Posterior vena cava (tissue), 2 donors: ENCODE data around the gene CTDP1. TPM values are rescaled to one million over a fixed set of nuclear protein-coding genes. Genes with fewer than 3 reads are reported as not detected.

ENCODE experiments used
- DNase-seq: peaks from one replicate; pipeline ENCODE4 v3.0.0-alpha.2; 2020; ENCODE audit warnings: low spot score
- intact Hi-C, 2 donors: fragments of 100-400 bp; cut with DNase I; formaldehyde crosslinking; loops; one replicate each; pipeline versions ENCODE4 v1.14.1 to v1.14.2; 2022 to 2023
- total RNA-seq, 2 donors: library from RNA; stranded (reverse); fragmentation: NEBNext Ultra II Directional; extraction: Animal tissue kit (Norgen Biotek cat#: 25700); gene quantifications; one replicate each; pipeline ENCODE4 v1.2.1, GENCODE V29; 2021
- donor health status: DM: yes; HTN: yes; CAD: no.
- donor health status: DM: yes; HTN: yes; CAD: no.

Gene CTDP1
- total RNA-seq, 2 donors from 2014 or later = 13.8 to 15.4 TPM

- intact Hi-C loops = no loop called here
- no peak for DNase-seq
Observed at GRCh38 chr18:79768745-79769144, 89.1 kb downstream of the CTDP1 start.

DNA sequence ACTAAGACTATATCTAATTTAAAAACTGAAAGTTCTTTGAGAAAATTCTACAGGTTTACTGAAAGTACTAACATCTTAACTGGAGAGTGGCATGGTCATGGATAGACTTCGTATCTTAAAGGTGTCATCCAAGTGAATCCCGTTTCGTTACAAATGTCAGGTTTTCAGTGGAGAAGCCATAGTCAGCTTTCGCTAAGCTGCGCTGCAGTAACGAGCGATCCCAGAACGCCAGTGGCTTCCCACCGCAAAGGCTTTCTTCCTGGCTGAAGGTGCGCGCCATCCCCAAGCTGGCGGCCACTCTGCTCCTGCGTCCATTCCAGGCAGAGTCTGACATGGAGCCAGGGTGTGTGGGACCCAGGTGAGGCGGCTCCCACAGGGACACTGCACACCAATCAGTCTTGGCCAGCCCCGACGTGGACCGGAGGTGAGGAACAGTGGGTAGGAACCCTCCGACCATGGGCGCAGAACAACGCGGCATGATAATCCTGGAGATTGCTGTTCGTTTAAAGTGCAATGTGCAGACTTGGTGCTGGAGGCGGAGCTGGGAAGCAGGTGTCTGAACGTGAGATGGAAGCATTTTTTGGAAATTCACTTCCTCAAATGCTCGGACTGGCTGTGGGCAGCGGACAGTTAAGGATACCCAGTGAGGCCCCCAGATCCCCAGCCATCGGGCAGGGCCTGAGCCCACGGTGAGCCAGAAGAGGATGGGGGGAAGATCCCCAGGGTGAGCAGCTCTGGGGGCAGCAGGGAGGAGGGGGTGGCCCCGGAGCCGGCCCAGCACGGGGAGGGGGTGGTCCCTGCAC, 90.3 kb downstream of the CTDP1 start:
- intact Hi-C loops = no loop called here
- DNase-seq = peak; percentile 76

DNA sequence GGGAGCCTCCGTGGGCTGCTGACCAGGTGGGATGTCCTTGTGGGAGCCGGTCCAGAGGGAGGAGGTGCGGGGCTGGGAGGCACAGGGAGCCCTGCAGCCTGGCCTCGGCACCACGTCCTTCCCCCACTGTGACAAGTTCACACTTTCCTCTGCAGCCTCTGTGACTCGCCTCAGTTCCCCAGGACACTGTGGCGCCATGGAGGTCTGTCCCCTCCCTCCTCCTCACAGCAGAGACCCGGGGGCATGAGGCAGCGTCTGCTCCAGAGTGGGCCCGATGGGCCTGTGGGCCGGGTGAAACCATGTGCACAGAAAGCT, 90.9 kb downstream of the CTDP1 start:
- intact Hi-C loops = no loop called here
- DNase-seq = peak; percentile 63

DNA sequence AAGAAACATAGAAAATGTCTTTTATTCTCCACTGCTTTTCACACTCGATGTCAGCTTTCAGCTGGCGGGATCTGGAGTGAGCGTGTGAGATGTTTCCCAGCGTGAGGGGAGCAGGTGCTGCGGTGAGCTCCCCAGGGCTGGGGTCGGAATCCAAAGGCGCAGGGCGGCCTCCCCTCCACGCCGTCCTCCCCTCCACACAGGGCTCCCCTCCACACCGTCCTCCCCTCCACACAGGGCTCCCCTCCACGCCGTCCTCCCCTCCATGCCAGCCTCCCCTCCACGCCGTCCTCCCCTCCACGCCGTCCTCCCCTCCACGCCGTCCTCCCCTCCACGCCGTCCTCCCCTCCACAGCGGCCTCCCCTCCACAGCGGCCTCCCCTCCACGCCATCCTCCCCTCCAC, 91.2 kb downstream of the CTDP1 start:
- intact Hi-C loops = no loop called here
- no peak for DNase-seq

DNA sequence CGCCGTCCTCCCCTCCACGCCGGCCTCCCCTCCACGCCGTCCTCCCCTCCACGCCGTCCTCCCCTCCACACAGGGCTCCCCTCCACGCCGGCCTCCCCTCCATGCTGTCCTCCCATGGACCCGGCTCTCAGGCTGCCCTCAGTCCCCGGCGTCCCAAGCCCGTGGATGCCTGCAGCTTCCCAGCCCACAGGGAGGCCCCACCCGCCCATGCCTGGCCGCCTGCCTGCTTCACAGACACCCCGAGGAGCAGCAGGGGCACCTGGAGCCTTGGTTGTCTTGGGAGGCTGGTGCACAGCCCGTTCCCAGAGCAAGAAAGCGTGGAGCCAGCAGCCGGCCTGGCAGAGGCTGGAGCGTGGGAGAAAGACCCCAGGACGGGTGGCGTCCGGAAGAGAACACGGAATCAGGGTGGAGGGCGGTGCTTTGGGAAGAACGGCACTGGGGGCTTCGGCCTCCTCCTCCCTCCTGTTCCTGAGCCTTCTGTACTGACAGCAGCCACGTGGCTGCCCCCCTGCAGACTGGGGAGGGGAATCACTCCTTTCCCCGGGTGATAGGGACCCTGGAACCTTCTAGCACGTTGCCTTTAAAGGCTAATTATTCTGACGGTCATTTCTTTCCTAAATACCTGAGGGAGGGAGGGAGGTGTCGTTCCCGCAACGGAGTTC, 92.0 kb downstream of the CTDP1 start:
- intact Hi-C loops = no loop called here
- DNase-seq = peak; percentile 66

DNA sequence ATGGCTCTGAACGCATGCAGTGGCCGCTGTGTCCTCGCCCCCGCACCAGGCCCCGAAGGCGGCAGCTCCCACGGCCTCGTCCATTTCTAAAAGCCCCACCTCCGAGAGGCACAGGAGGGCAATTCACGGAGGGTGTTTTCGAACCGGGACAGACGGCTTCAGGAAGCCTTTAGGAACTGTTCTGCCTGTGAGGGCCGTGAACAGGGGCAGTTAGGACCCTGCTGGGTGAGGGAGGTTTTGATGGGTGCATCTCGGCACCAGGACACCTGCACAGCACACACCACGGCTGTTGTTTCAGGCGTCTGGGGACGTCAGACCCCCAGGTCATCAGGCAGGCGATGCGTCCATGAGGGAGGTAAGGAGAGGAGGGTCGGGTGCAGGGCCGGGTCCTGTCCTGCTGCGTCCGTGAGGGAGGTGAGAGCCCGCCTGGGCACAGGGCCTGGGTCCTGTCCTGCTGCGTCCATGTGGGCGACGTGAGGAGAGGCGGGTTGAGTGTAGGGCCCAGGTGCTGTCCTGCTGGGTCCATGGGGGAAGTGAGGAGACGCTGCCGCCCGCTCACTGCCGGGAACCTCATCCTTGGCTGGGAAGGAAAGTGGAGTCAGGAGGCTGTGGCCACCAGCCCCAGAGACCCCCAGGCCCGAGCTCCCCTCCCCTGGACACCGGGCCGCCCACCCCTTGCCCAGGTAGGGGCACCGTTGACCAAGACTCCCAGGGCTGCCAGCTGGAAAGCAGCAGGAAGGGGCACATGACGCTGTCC, 92.7 kb downstream of the CTDP1 start:
- intact Hi-C loops = no loop called here

DNA sequence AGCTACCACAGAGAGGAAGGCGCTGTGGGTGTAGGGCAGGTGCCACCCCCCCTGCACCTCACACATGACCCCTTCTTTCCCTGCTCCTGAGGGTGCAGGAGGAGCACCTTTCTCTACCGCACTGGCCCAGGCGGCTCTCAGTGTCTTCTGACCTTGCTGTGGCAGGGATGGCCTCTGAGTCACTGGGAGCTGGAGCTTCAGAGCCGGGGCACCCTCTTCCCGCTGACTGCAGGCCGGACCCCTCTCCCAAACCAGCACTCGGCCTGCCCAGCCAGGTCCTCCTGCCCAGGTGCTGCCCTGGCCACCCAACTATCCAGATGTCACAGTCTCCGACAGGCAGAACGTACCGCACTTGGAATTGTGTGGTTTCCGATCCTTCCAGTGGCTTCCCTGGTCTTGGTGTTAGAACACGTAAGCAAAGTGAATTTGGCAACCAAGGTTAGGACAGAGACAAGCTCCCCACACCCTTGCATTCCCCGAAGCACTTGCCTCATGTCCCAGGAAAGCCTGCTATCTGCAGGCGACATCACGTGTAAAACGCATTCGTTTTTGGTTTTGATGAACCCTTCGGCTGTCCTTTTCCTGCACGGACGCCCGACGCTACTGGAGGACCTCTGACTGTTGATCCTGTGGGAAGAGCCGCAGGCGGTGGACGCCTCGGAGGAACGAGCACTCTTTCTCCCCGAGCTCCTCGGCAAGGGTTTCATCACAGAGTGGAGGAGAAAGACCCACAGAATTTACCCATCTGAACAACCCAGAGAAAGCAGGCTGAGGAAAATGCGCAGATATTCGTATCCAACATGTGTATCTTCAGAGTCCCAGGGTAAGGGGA, 93.5 kb downstream of the CTDP1 start:
- intact Hi-C loops = no loop called here
- peak; percentile 54 for DNase-seq

More for the DNA sequence above, 92.7 kb downstream of the CTDP1 start:
- DNase-seq = peak; percentile 66

GRCh38 chr18:79774111-79774510, 94.5 kb downstream of the CTDP1 start:
- DNase-seq = peak; percentile 65
- intact Hi-C loops = no loop called here

DNA sequence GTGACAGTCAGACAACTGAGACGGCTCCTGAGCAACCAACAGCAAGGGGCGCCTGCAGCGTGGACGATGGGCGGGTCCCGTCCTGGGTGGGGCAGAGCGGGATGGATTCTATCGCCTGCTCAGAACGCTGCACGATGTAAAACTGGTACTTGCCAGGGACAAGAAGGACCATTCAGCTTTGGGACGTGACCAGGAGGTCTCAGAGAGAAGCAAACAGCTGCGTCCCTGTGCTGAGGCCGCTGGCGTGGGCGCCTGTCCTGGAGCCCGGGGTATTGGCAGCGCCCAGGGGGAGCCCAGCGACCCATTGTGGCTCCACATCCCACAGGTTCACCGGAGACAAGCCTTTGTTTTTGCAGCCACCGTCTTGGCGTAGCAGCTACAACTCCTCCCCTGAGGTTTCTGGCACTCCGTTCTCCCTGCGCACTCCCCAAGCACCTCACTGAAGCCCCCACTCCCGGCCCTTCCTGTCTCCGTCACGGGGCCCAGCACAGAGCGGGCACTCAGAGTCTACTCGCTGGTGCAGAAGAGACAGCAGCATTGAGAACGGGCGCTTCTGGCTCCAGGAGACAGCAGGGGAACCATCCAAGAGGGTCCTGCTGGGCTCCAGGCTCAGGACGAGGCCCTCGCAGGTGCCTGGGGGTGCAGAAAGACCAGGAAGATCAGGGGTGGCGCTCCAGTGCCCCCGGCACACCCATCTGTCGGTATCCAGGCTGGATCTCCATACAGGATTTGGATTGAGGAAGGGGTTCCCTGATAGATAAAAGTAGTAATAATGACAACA, 96.0 kb downstream of the CTDP1 start:
- DNase-seq = peak; percentile 62
- intact Hi-C loops = no loop called here

GRCh38 chr18:79776674-79777073, 97.1 kb downstream of the CTDP1 start:
- DNase-seq = no peak
- intact Hi-C loops = no loop called here

GRCh38 chr18:79778291-79778791, 98.7 kb downstream of the CTDP1 start:
- intact Hi-C loops = no loop called here
- DNase-seq = peak; percentile 79

GRCh38 chr18:79779021-79779699, 99.6 kb downstream of the CTDP1 start:
- DNase-seq = peak; percentile 49
- intact Hi-C loops = no loop called here

DNA sequence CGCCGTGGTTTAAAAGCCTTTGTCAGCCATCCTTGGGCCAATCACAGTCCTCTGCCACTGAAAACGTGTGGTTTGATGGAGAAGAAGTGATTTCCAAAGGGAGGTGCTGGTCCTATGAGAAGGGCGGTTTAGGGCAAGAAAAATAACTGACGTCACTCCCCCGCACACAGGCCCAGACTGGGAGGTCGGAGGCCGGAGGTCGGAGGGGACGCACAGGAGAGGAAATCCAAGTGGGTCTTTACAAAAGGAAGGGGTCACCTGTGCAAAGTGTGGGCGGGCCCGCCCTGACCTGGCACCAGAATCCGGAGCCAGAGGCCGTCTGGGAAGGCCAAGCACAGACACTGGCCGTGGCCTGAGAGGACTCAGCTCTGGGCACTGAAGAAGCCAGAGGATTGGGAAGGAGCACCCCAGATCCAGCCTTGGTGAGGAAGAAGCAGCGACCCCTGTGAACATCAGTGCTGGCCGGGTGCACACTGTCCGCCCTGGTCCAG, 100.1 kb downstream of the CTDP1 start:
- intact Hi-C loops = no loop called here
- DNase-seq = peak; percentile 74

DNA sequence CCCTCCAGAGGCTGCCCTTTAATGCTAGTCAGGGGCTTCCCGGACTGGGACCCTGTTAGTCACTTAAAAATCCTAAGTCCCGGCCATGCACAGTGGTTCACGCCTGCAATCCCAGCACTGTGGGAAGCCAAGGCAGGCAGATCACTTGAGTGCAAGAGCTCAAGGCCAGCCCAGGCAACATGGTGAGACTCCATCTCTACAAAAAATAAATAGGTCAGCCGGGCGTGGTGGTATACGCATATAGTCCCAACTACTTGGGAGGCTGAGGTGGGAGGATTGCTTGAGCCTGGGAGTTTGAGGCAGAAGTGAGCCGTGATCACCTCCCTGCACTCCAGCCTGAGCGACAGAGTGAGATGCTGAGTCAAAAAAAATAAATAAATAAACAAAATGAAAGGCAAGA, 100.9 kb downstream of the CTDP1 start:
- peak; percentile 58 for DNase-seq
- intact Hi-C loops = no loop called here

GRCh38 chr18:79781331-79781941, 101.8 kb downstream of the CTDP1 start:
- DNase-seq = peak; percentile 66
- intact Hi-C loops = no loop called here

GRCh38 chr18:79782566-79783308, 103.1 kb downstream of the CTDP1 start:
- intact Hi-C loops = no loop called here
- peak; percentile 81 for DNase-seq
